ENCODE results near the gene VASH2.

VASH2 gene

GRCh38 chr1:212928323-212929291 is 21.7 kb upstream of the VASH2 start:
- Histone ChIP-seq H2AFZ (no peak overlapping the region), H3K4me2 (ENCODE audit: low read length) (no peak overlapping the region), H3K9me3 (ENCODE audit: control insufficient read depth, low read length) (no peaks in the 10 kb centered on the region), H3K36me3 (ENCODE audit: control insufficient read depth, insufficient read depth, low read length) (no peaks in the 10 kb centered on the region), H3K4me1 (peaks cover 3% of the 10 kb centered on the region), H3K9ac (no peak overlapping the region), H3K79me2 (no peaks in the 10 kb centered on the region), H3K27ac (no peak overlapping the region), H3K27me3 (ENCODE audit: control insufficient read depth, insufficient read depth, low read length) (no peaks in the 10 kb centered on the region), H3K4me3 (ENCODE audit: low read depth, low read length) (no peak overlapping the region)
- TF ChIP-seq CTCF (IDR thresholded peaks at IDR 0.05), result no peak

- Histone ChIP-seq H3K27me3 (ENCODE audit: control insufficient read depth, insufficient read depth, low read length) (no peaks in the 10 kb centered on the region), H3K4me1 (no peaks in the 10 kb centered on the region), H3K36me3 (ENCODE audit: control insufficient read depth, insufficient read depth, low read length) (no peaks in the 10 kb centered on the region), H3K9me3 (ENCODE audit: control insufficient read depth, low read length) (no peaks in the 10 kb centered on the region), H3K9ac (no peak overlapping the region), H3K4me3 (ENCODE audit: low read depth, low read length) (no peak overlapping the region), H3K79me2 (no peaks in the 10 kb centered on the region), H3K27ac (no peak overlapping the region), H3K4me2 (ENCODE audit: low read length) (no peak overlapping the region), H2AFZ (no peak overlapping the region)
- TF ChIP-seq CTCF (IDR thresholded peaks at IDR 0.05), result no peak
These were observed 19.2 kb upstream of the VASH2 start for GRCh38 chr1:212930986-212931678.

- Histone ChIP-seq H3K27ac (no peak overlapping the region), H3K4me3 (ENCODE audit: low read depth, low read length) (no peak overlapping the region), H3K4me2 (ENCODE audit: low read length) (no peak overlapping the region), H3K27me3 (ENCODE audit: control insufficient read depth, insufficient read depth, low read length) (no peaks in the 10 kb centered on the region), H3K9ac (no peak overlapping the region), H2AFZ (no peak overlapping the region), H3K9me3 (ENCODE audit: control insufficient read depth, low read length) (no peaks in the 10 kb centered on the region), H3K36me3 (ENCODE audit: control insufficient read depth, insufficient read depth, low read length) (no peaks in the 10 kb centered on the region), H3K79me2 (no peaks in the 10 kb centered on the region), H3K4me1 (no peaks in the 10 kb centered on the region)
- no peak for TF ChIP-seq CTCF (IDR thresholded peaks at IDR 0.05)
These were observed 16.4 kb upstream of the VASH2 start for GRCh38 chr1:212933815-212934471.

- Histone ChIP-seq H3K27me3 (ENCODE audit: control insufficient read depth, insufficient read depth, low read length) (no peaks in the 10 kb centered on the region), H3K79me2 (no peaks in the 10 kb centered on the region), H2AFZ (no peak overlapping the region), H3K9me3 (ENCODE audit: control insufficient read depth, low read length) (no peaks in the 10 kb centered on the region), H3K4me1 (no peaks in the 10 kb centered on the region), H3K9ac (no peak overlapping the region), H3K4me2 (ENCODE audit: low read length) (no peak overlapping the region), H3K36me3 (ENCODE audit: control insufficient read depth, insufficient read depth, low read length) (no peaks in the 10 kb centered on the region), H3K4me3 (ENCODE audit: low read depth, low read length) (no peak overlapping the region), H3K27ac (no peak overlapping the region)
- TF ChIP-seq CTCF (IDR thresholded peaks at IDR 0.05), result no peak
These were observed 14.9 kb upstream of the VASH2 start for GRCh38 chr1:212935387-212935981.
